HCT116 (cell line): ENCODE measurements around the gene RAP2A. TPM values are rescaled to one million over a fixed set of nuclear protein-coding genes. Genes with fewer than 3 reads are reported as not detected.

Source experiments
- ATAC-seq: fragments of 200-7000 bp; cut with Tn5 transposase; 2 replicates; pipeline ENCODE4 v1.9.1; 2020; ENCODE audit warnings: mild to moderate bottlenecking, moderate library complexity
- BruUV-seq: library from RNA; stranded (reverse); fragments of 400-500 nt; replicated peaks from 2 replicates; lab custom pipeline; 2021; lab: Mats Ljungman, UMichigan
- CTCF ChIA-PET: fragments of 300-600 bp; sonication (Branson Sonifier 250); formaldehyde crosslinking; loops from one replicate; lab custom pipeline; 2021; ENCODE audit warnings: antibody characterized with exemption; lab: Charles Lee
- POLR2A ChIA-PET: fragments of 300-600, 350-600 bp; sonication (Branson Sonifier 250); formaldehyde crosslinking; loops from one replicate; lab custom pipeline; 2021; ENCODE audit warnings: antibody characterized with exemption; lab: Charles Lee
- RAD21 ChIA-PET, 2 experiments: fragments of 300-600 bp; sonication (Branson Sonifier 250); formaldehyde crosslinking; loops; one replicate each; lab custom pipeline; 2023; ENCODE audit warnings: low total read pairs in 2 of 2; ENCODE audit not compliant: uncharacterized antibody in 2 of 2, unreplicated experiment in 2 of 2, low non-redundant PET in 1 of 2; lab: Charles Lee
- DNase-seq: peaks from one replicate; pipeline ENCODE4 v3.0.0-alpha.2; 2010; ENCODE audit warnings: low read depth, low spot score
- H2AFZ ChIP-seq: fragments of 200-600 bp; shearing (Covaris generic), sonication (generic); 2 replicates; pipeline ENCODE4 v1.6.1; 2017; ENCODE audit warnings: low read depth, mixed run types, mixed read lengths, antibody characterized with exemption, low read length; ENCODE audit not compliant: poor library complexity, severe bottlenecking
- H3K27ac ChIP-seq: 2 replicates; pipeline ENCODE4 v1.5.1; 2012; ENCODE audit warnings: low read depth, low read length
- H3K27me3 ChIP-seq: fragments of 200-600 bp; sonication (generic); 2 replicates; pipeline ENCODE4 v1.6.1; 2016; ENCODE audit warnings: mixed run types, low read length, mixed read lengths; ENCODE audit not compliant: insufficient read depth
- H3K36me3 ChIP-seq, 2 experiments: fragments of 200-500 bp in 1 of 2; fragments of 200-600 bp in 1 of 2; sonication (Bioruptor generic) in 1 of 2; sonication (generic) in 1 of 2; 2 replicates each; pipeline versions ENCODE4 v1.5.1 to v1.6.1; 2014 to 2016; ENCODE audit warnings: low read length in 2 of 2, inconsistent platforms in 1 of 2, mixed read lengths in 1 of 2, mixed run types in 1 of 2; ENCODE audit not compliant: insufficient read depth in 2 of 2, control insufficient read depth in 1 of 2
- H3K4me1 ChIP-seq, 2 experiments: fragments of 200-600 bp in 1 of 2; sonication (generic) in 1 of 2; 2 replicates each; pipeline versions ENCODE4 v1.5.1 to v1.6.1; 2012 to 2017; ENCODE audit warnings: low read length in 2 of 2, inconsistent platforms in 1 of 2, mild to moderate bottlenecking in 1 of 2, mixed read lengths in 1 of 2, mixed run types in 1 of 2, moderate library complexity in 1 of 2; ENCODE audit not compliant: insufficient read depth in 2 of 2, control insufficient read depth in 1 of 2
- H3K4me2 ChIP-seq: fragments of 200-600 bp; sonication (generic); 2 replicates; pipeline ENCODE4 v1.6.1; 2017; ENCODE audit warnings: mixed run types, low read length, mixed read lengths
- H3K4me3 ChIP-seq, 2 experiments: fragments of 200-600 bp in 1 of 2; sonication (generic) in 1 of 2; replicated peaks in 1 of 2; 2 replicates each; pipeline ENCODE4 v1.5.1; 2011 to 2016; ENCODE audit warnings: low read length in 2 of 2, control low read depth in 1 of 2, low read depth in 1 of 2, mild to moderate bottlenecking in 1 of 2, mixed read lengths in 1 of 2, mixed run types in 1 of 2
- H3K79me2 ChIP-seq: fragments of 200-600 bp; sonication (generic); 2 replicates; pipeline ENCODE4 v1.6.1; 2017; ENCODE audit warnings: mild to moderate bottlenecking, mixed run types, low read length, moderate library complexity, mixed read lengths; ENCODE audit not compliant: insufficient read depth
- H3K9ac ChIP-seq: fragments of 200-600 bp; sonication (generic); 2 replicates; pipeline ENCODE4 v1.6.1; 2016; ENCODE audit warnings: low read length, mixed read lengths
- H3K9me2 ChIP-seq: fragments of 200-600 bp; sonication (generic), shearing (Covaris generic); 2 replicates; pipeline ENCODE4 v1.6.1; 2017; ENCODE audit warnings: mixed run types, mild to moderate bottlenecking, moderate library complexity; ENCODE audit not compliant: insufficient read depth
- H3K9me3 ChIP-seq, 2 experiments: fragments of 200-500 bp in 1 of 2; fragments of 200-600 bp in 1 of 2; sonication (Bioruptor generic) in 1 of 2; sonication (generic) in 1 of 2; 2 replicates each; pipeline ENCODE4 v1.6.1; 2014 to 2017; ENCODE audit warnings: low read length in 2 of 2, mixed read lengths in 2 of 2, inconsistent platforms in 1 of 2, low read depth in 1 of 2, mild to moderate bottlenecking in 1 of 2, mixed run types in 1 of 2, moderate library complexity in 1 of 2; ENCODE audit not compliant: control insufficient read depth in 1 of 2, insufficient read depth in 1 of 2
- H4K20me1 ChIP-seq: fragments of 200-600 bp; sonication (generic), shearing (Covaris generic); 2 replicates; pipeline ENCODE4 v1.6.1; 2017; ENCODE audit warnings: mixed run types, mild to moderate bottlenecking, moderate library complexity; ENCODE audit not compliant: insufficient read depth
- ATF3 ChIP-seq: IDR thresholded peaks from 2 replicates; pipeline ENCODE4 v1.6.1; 2012
- CBX3 ChIP-seq: IDR thresholded peaks from 2 replicates; pipeline ENCODE4 v1.6.1; 2012; ENCODE audit warnings: low read depth
- CTCF ChIP-seq, 3 experiments: fragments of 200-600 bp in 1 of 3; sonication (generic) in 1 of 3; IDR thresholded peaks in 2 of 3; conservative IDR thresholded peaks in 1 of 3; 2 replicates each; pipeline ENCODE4 v1.5.1; 2012 to 2017; ENCODE audit warnings: low read depth in 2 of 3, low read length in 2 of 3, antibody characterized with exemption in 1 of 3, borderline replicate concordance in 1 of 3, control low read depth in 1 of 3, mild to moderate bottlenecking in 1 of 3, mixed read lengths in 1 of 3, mixed run types in 1 of 3, moderate library complexity in 1 of 3; ENCODE audit not compliant: insufficient read depth in 1 of 3
- EZH2 ChIP-seq: fragments of 200-600 bp; sonication (generic); IDR thresholded peaks from 2 replicates; pipeline ENCODE4 v1.6.1; 2017; ENCODE audit warnings: antibody characterized with exemption, mixed run types
- FOSL1 ChIP-seq: IDR thresholded peaks from 2 replicates; pipeline ENCODE4 v1.6.1; 2012; ENCODE audit warnings: low read depth
- POLR2A ChIP-seq: IDR thresholded peaks from 2 replicates; pipeline ENCODE4 v1.7.0; 2011; ENCODE audit warnings: borderline replicate concordance; ENCODE audit not compliant: insufficient read depth, insufficient read length; ENCODE audit errors: extremely low read depth
- POLR2AphosphoS5 ChIP-seq: IDR thresholded peaks from 2 replicates; pipeline ENCODE4 v1.6.1; 2011; ENCODE audit warnings: mild to moderate bottlenecking, low read depth, low read length, moderate library complexity
- REST ChIP-seq: IDR thresholded peaks from 2 replicates; pipeline ENCODE4 v1.6.1; 2012; ENCODE audit warnings: low read depth
- ZFX ChIP-seq: fragments of 450-650 bp; IDR thresholded peaks from 2 replicates; pipeline ENCODE4 v1.6.1; 2017
- ZNF274 ChIP-seq: fragments of 200-500 bp; sonication (Bioruptor generic); IDR thresholded peaks from 2 replicates; pipeline ENCODE4 v1.6.1; 2014; ENCODE audit warnings: mild to moderate bottlenecking, low read depth, low read length, inconsistent platforms
- intact Hi-C: fragments of 100-400 bp; cut with micrococcal nuclease; formaldehyde crosslinking; loops from 2 replicates; pipeline ENCODE4 v1.10.0; 2022
- total RNA-seq: library from RNA; stranded (reverse); gene quantifications from one replicate; pipeline ENCODE4 v1.2.1, GENCODE V29; 2021; ENCODE audit not compliant: unreplicated experiment

Gene RAP2A
- total RNA-seq, 1 experiment from 2014 or later = 27.6 TPM

GRCh38 chr13:97407540-97407939, 26.4 kb upstream of the RAP2A start:
- no peak overlapping the region for H3K9ac ChIP-seq
- H3K9me3 ChIP-seq = no peaks in the 10 kb centered on the region
- H3K4me2 ChIP-seq = no peak overlapping the region
- H3K27ac ChIP-seq = no peak overlapping the region
- DNase-seq = no peak
- no peak overlapping the region for H3K4me3 ChIP-seq
- no peaks in the 10 kb centered on the region; the same call in 1 of the 2 replicates for H3K9me2 ChIP-seq
- no peaks in the 10 kb centered on the region for H4K20me1 ChIP-seq
- no peak for ATAC-seq
- BruUV-seq = no TSS peak
- intact Hi-C loops = no loop called here
- TF ChIP-seq FOSL1 = no peak
- no peak for TF ChIP-seq REST
- TF ChIP-seq EZH2 = no peak
- TF ChIP-seq ZFX = no peak
- no peak for TF ChIP-seq CBX3
- TF ChIP-seq ATF3 = no peak
- no peak for TF ChIP-seq POLR2A
- no peak for TF ChIP-seq CTCF (IDR thresholded peaks at IDR 0.05 in 2 of 3, conservative IDR thresholded peaks at IDR 0.05 in 1 of 3; ENCODE audit: borderline replicate concordance in 1 of 3, insufficient read depth in 1 of 3, low read depth in 2 of 3, low read length in 2 of 3)
- TF ChIP-seq POLR2AphosphoS5 = no peak
- no peak for TF ChIP-seq ZNF274
- CTCF ChIA-PET = no interaction called here
- POLR2A ChIA-PET = interaction anchor here (1.3 kb wide), 1 partner anchor 26 kb away, joined by 4 read pairs; the partner anchor contains the start of gene RAP2A
- RAD21 ChIA-PET = no interaction called here
- no peaks in the 10 kb centered on the region for H3K27me3 ChIP-seq
- H3K4me1 ChIP-seq = no peaks in the 10 kb centered on the region
- no peak overlapping the region for H2AFZ ChIP-seq
- no peaks in the 10 kb centered on the region for H3K79me2 ChIP-seq
- no peaks in the 10 kb centered on the region for H3K36me3 ChIP-seq
